Measurements from ENCODE around the gene PRRG1.

Gene PRRG1

GRCh38 chrX:37357436-37357835, 8.3 kb downstream of the PRRG1 start:
- peaks cover 1% of the 10 kb centered on the region for H3K27me3 Mint-ChIP-seq
- no peaks in the 10 kb centered on the region for H3K36me3 Mint-ChIP-seq
- no peaks in the 10 kb centered on the region for H3K9me3 Mint-ChIP-seq
- no peaks in the 10 kb centered on the region for H3K4me1 Mint-ChIP-seq
- H3K4me3 Mint-ChIP-seq = no peak overlapping the region
- H3K27ac Mint-ChIP-seq = no peak overlapping the region

DNA sequence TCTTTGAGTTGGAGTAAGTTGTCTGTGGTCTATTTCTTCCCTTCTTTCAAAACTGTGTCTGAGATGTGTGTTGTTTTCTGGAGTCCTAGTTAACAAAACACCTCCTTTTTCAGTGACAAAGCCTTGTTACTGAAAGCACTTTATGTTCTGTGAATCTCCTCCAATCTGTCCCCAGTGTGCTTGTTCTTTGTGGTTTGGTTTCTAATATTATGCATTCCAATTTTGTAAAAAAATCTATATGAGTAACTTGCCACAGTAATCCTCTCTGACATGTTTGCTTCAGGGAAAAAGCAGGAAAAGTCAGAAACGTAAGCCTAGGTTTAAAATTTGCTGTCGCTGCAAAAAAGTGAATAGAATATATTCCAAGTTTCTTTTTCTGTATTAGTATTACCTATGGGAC, 12.4 kb downstream of the PRRG1 start:
- no peak overlapping the region for H3K4me3 Mint-ChIP-seq
- no peaks in the 10 kb centered on the region for H3K4me1 Mint-ChIP-seq
- H3K36me3 Mint-ChIP-seq = no peaks in the 10 kb centered on the region
- H3K27me3 Mint-ChIP-seq = no peaks in the 10 kb centered on the region
- H3K27ac Mint-ChIP-seq = no peak overlapping the region
- H3K9me3 Mint-ChIP-seq = no peaks in the 10 kb centered on the region

DNA sequence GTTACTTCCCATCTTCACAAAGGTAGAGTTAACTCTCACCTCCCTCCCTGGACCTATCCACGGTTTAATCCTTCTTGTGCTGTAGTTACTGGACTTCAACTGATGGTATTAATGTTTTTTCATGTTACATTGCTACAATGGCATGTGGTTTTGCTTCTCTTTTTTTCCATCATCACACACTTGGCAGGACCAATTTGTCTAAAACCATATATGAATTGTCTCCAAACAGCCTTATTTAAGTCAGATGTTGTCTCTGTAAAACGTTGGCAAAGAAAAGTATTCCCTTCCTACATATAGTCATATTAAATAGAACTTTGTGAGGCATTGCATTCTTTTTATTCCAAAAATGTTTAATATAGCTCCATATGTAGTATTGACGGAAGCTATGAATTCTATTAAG, 15.5 kb downstream of the PRRG1 start:
- no peaks in the 10 kb centered on the region for H3K27me3 Mint-ChIP-seq

DNA sequence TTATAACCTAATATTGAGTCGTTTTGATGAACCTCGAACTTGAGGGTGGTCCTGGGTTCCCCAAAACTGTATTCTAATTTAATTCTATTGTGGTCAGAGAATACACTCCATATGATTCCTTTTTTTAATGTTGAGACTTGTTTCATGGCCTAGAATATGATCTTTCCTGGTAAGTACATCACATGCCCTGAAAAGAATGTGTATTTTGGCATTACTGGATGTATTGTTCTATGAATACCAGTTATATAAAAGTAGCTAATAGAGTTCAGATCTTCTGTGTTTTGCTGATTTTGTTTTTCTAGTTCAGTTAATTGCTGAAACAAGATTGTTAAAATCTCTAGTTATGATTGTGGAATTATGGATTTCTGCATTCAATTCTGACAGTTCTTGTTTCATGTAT, 18.8 kb downstream of the PRRG1 start:
- H3K4me3 Mint-ChIP-seq = no peak overlapping the region
- no peaks in the 10 kb centered on the region for H3K36me3 Mint-ChIP-seq
- no peaks in the 10 kb centered on the region for H3K4me1 Mint-ChIP-seq
- no peak overlapping the region for H3K27ac Mint-ChIP-seq
- no peaks in the 10 kb centered on the region for H3K9me3 Mint-ChIP-seq
- no peaks in the 10 kb centered on the region for H3K27me3 Mint-ChIP-seq

More for the DNA sequence above, 15.5 kb downstream of the PRRG1 start:
- Mint-ChIP-seq H3K4me3 (no peak overlapping the region), H3K36me3 (no peaks in the 10 kb centered on the region), H3K4me1 (no peaks in the 10 kb centered on the region), H3K27ac (no peak overlapping the region), H3K9me3 (no peaks in the 10 kb centered on the region)

GRCh38 chrX:37370499-37371141, 21.5 kb downstream of the PRRG1 start:
- Mint-ChIP-seq H3K27ac (no peak overlapping the region), H3K4me1 (no peaks in the 10 kb centered on the region), H3K27me3 (no peaks in the 10 kb centered on the region), H3K9me3 (no peaks in the 10 kb centered on the region), H3K4me3 (no peak overlapping the region), H3K36me3 (no peaks in the 10 kb centered on the region)

DNA sequence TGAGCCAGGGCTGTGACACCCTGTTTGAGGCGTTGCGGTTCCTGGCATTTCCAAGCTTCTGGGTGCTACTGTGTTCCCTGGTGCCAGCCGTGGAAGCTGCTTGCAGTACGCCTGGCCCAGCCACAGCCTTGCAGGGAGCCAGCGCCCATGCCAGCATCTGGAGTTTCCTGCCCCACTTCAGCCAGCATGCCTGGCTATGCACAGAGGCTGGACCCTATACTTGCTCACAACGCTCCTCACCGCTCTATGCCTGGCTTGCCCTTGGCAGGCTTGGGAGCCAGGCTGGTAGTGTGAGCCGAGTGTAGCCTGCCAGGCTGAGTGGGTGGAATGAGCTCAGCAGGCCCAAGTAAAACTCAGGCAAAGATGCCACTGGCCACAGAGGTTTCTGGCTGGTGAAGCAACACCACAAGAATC, 22.4 kb downstream of the PRRG1 start:
- H3K4me3 Mint-ChIP-seq = no peak overlapping the region
- H3K27me3 Mint-ChIP-seq = no peaks in the 10 kb centered on the region
- no peaks in the 10 kb centered on the region for H3K4me1 Mint-ChIP-seq
- no peaks in the 10 kb centered on the region for H3K9me3 Mint-ChIP-seq
- H3K36me3 Mint-ChIP-seq = no peaks in the 10 kb centered on the region
- no peak overlapping the region for H3K27ac Mint-ChIP-seq

DNA sequence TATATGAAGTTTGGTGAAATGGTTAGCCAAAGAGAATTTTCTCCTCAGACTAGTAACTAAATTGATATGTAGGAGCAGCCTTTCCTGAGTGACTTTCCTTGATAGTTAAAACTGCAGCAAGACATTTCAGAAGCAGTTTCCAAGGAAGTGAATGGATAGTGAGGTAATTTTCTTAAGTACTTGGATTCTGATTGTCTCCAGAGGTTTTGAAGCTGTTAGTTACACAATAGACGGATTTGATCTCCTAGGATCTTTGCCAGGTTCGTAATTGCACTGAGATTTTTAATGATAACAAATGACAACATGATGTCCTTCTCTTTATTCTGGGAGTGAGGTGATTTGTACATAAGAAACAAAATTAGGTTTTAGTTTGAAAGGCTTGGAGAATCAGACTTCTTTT, 29.2 kb downstream of the PRRG1 start:
- Mint-ChIP-seq H3K27ac (no peak overlapping the region), H3K27me3 (no peaks in the 10 kb centered on the region), H3K9me3 (peaks cover 5% of the 10 kb centered on the region), H3K4me3 (no peak overlapping the region), H3K36me3 (no peaks in the 10 kb centered on the region), H3K4me1 (no peaks in the 10 kb centered on the region)

DNA sequence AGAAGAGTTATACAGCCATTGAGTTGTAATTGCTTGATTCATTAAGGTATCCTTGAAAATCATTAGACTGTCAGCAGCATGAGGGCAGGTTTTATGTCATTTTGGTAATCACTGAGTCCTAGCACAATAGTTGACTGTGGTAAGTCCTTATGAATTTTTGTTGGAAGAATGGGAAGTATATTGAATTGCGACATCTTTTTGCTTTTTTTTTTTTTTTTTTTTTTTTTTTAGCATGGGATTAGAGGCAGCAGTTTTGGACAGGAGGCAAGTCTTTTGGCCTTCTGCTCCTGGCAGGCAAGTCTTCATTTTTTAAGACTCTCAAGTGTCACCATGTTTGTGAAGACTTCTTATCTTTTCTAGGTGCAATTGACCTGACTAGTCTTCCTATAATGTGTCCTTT, 29.7 kb downstream of the PRRG1 start:
- Mint-ChIP-seq H3K9me3 (peaks cover 5% of the 10 kb centered on the region), H3K27ac (no peak overlapping the region), H3K4me3 (no peak overlapping the region), H3K4me1 (no peaks in the 10 kb centered on the region), H3K27me3 (no peaks in the 10 kb centered on the region), H3K36me3 (no peaks in the 10 kb centered on the region)

GRCh38 chrX:37380256-37380655, 31.1 kb downstream of the PRRG1 start:
- H3K36me3 Mint-ChIP-seq = no peaks in the 10 kb centered on the region
- H3K4me3 Mint-ChIP-seq = no peak overlapping the region
- H3K4me1 Mint-ChIP-seq = no peaks in the 10 kb centered on the region
- no peak overlapping the region for H3K27ac Mint-ChIP-seq
- peaks cover 5% of the 10 kb centered on the region for H3K9me3 Mint-ChIP-seq
- no peaks in the 10 kb centered on the region for H3K27me3 Mint-ChIP-seq

GRCh38 chrX:37380924-37381323, 31.8 kb downstream of the PRRG1 start:
- Mint-ChIP-seq H3K27me3 (no peaks in the 10 kb centered on the region), H3K27ac (no peak overlapping the region), H3K36me3 (no peaks in the 10 kb centered on the region), H3K9me3 (peaks cover 5% of the 10 kb centered on the region), H3K4me3 (no peak overlapping the region), H3K4me1 (no peaks in the 10 kb centered on the region)

GRCh38 chrX:37383313-37383712, 34.1 kb downstream of the PRRG1 start:
- Mint-ChIP-seq H3K4me3 (no peak overlapping the region), H3K27me3 (no peaks in the 10 kb centered on the region), H3K27ac (no peak overlapping the region), H3K9me3 (peaks cover 5% of the 10 kb centered on the region), H3K4me1 (no peaks in the 10 kb centered on the region), H3K36me3 (no peaks in the 10 kb centered on the region)

DNA sequence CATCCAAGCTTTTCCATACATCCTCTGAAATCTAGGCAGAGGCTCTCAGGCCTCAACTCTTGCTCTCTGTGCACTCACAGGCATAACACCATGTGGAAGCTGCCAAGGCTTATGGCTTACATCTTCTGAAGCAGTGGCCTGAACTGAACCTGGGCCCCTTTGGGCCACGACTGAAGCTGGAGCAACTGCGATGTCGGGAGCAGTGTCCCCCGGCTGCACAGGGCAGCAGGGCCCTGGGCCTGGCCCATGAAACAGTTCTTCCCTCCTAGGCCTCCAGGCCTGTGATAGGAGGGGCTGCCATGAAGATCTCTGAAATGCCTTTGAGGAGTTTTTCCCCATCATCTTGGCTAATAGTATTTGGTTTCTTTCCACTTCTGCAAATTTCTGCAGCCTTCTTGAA, 39.2 kb downstream of the PRRG1 start:
- Mint-ChIP-seq H3K4me3 (no peak overlapping the region), H3K9me3 (no peaks in the 10 kb centered on the region), H3K4me1 (no peaks in the 10 kb centered on the region), H3K36me3 (no peaks in the 10 kb centered on the region), H3K27ac (no peak overlapping the region), H3K27me3 (no peaks in the 10 kb centered on the region)

- H3K4me1 Mint-ChIP-seq = no peaks in the 10 kb centered on the region
- no peaks in the 10 kb centered on the region for H3K36me3 Mint-ChIP-seq
- H3K27me3 Mint-ChIP-seq = no peaks in the 10 kb centered on the region
- no peak overlapping the region for H3K27ac Mint-ChIP-seq
- H3K9me3 Mint-ChIP-seq = no peaks in the 10 kb centered on the region
- H3K4me3 Mint-ChIP-seq = no peak overlapping the region
These were observed 56.8 kb downstream of the PRRG1 start for GRCh38 chrX:37405956-37406355.

DNA sequence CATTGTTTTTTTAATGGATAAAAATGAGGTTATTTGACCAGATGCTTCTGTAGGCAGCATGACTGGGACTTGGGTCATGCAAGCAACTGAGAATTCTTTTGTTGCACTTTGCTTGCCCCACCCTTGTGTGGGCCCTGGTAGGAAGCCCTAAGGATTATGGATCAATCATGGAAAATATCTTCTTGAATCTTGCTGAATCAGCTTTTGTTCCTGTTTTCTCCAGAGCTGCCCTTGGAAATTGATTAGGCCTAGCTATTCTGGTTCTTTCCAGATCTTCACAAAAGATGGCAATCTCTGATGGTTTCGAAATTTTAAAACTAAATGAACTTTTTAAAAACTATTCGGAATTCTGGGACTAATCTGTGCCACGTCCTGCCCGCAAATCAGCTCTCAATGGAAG, 58.6 kb downstream of the PRRG1 start:
- Mint-ChIP-seq H3K4me1 (no peaks in the 10 kb centered on the region), H3K27me3 (no peaks in the 10 kb centered on the region), H3K27ac (no peak overlapping the region), H3K4me3 (no peak overlapping the region), H3K36me3 (no peaks in the 10 kb centered on the region), H3K9me3 (no peaks in the 10 kb centered on the region)

DNA sequence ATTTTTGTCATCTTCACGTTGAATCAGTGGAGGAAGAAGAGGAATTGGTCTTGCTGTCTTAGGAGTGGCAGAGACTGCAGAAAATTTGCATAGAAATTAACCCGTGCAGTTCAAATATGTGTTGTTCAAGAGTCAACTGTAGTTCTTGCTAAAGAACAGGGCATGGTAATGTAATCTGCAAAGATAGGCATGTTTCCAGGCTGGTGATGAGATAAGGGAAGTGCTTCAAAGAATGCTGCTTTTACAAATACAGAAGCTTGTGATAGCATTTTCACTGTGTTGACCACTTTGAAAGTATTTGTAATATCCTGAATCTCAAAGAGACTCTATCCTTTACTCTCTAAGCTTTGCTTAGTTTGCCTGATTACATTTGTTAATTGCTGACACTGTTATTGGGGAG, 60.1 kb downstream of the PRRG1 start:
- no peak overlapping the region for H3K4me3 Mint-ChIP-seq
- H3K4me1 Mint-ChIP-seq = no peaks in the 10 kb centered on the region
- H3K36me3 Mint-ChIP-seq = no peaks in the 10 kb centered on the region
- no peaks in the 10 kb centered on the region for H3K9me3 Mint-ChIP-seq
- no peaks in the 10 kb centered on the region for H3K27me3 Mint-ChIP-seq
- H3K27ac Mint-ChIP-seq = no peak overlapping the region

DNA sequence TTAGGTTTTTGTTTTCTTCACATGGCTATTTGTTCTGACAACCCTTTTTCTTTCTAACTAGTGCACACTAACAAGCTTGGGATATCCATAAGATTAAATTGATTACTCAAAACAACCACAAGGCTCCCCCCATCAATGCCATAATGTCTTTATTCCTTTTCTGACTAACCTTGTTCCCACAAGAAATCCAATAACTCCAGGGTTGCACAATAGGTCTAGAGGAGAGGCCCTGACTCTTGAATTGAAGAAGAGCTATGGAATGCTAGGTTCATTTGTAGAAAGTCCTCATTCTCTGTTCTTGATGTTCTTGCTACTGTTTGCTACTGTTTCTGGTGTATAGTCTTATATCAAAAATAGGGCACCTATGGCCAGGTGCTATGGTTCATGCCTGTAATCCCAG, 71.0 kb downstream of the PRRG1 start:
- Mint-ChIP-seq H3K4me1 (no peaks in the 10 kb centered on the region), H3K9me3 (no peaks in the 10 kb centered on the region), H3K36me3 (no peaks in the 10 kb centered on the region), H3K4me3 (no peak overlapping the region), H3K27me3 (no peaks in the 10 kb centered on the region), H3K27ac (no peak overlapping the region)

- Mint-ChIP-seq H3K36me3 (no peaks in the 10 kb centered on the region), H3K27ac (no peak overlapping the region), H3K4me1 (no peaks in the 10 kb centered on the region), H3K27me3 (no peaks in the 10 kb centered on the region), H3K4me3 (no peak overlapping the region), H3K9me3 (no peaks in the 10 kb centered on the region)
These were observed 71.6 kb downstream of the PRRG1 start for GRCh38 chrX:37420756-37421155.
